Measurements from ENCODE around the gene ZNF799.
"Not testable (repeated sequence)": the region's sequence is repeated elsewhere in the genome, so short reads cannot be mapped to it uniquely, and the experiment has no call there.

The ZNF799 gene

GRCh38 chr19:12364391-12365235, 36.5 kb downstream of the ZNF799 start:
- TF ChIP-seq ARNTL (CRISPR knock-in tag; IDR thresholded peaks at IDR 0.05; ENCODE audit: borderline replicate concordance, low read depth) (no peak), SNAI2 (CRISPR knock-in tag; IDR thresholded peaks at IDR 0.05) (no peak), ZFP30 (CRISPR knock-in tag; IDR thresholded peaks at IDR 0.05) (no peak), OSR1 (CRISPR knock-in tag; IDR thresholded peaks at IDR 0.05) (no peak), ZNF8 (CRISPR knock-in tag; IDR thresholded peaks at IDR 0.05) (no peak), ISL1 (CRISPR knock-in tag; IDR thresholded peaks at IDR 0.05) (no peak), ZNF565 (CRISPR knock-in tag; conservative IDR thresholded peaks at IDR 0.05; ENCODE audit: low read depth) (no peak), POU6F1 (CRISPR knock-in tag; IDR thresholded peaks at IDR 0.05; ENCODE audit: borderline replicate concordance, low read depth) (no peak), ZC3H10 (CRISPR knock-in tag; IDR thresholded peaks at IDR 0.05) (no peak), BACH2 (CRISPR knock-in tag; IDR thresholded peaks at IDR 0.05; ENCODE audit: borderline replicate concordance) (no peak), PPARA (CRISPR knock-in tag; IDR thresholded peaks at IDR 0.05; ENCODE audit: borderline replicate concordance) (no peak), CSRNP3 (CRISPR knock-in tag; IDR thresholded peaks at IDR 0.05) (no peak), ZFP3 (CRISPR knock-in tag; IDR thresholded peaks at IDR 0.05) (no peak), CSDC2 (CRISPR knock-in tag; IDR thresholded peaks at IDR 0.05) (no peak), RARB (CRISPR knock-in tag; IDR thresholded peaks at IDR 0.05) (no peak), ESRRG (CRISPR knock-in tag; IDR thresholded peaks at IDR 0.05) (no peak), TSHZ2 (CRISPR knock-in tag; IDR thresholded peaks at IDR 0.05) (no peak), TCF4 (CRISPR knock-in tag; IDR thresholded peaks at IDR 0.05; ENCODE audit: borderline replicate concordance) (no peak), ZNF70 (CRISPR knock-in tag; IDR thresholded peaks at IDR 0.05) (no peak)
- peak; percentile 8 for ATAC-seq

GRCh38 chr19:12362236-12362635, 38.8 kb downstream of the ZNF799 start:
- ATAC-seq, result not testable (repeated sequence)

- no peak for ATAC-seq
- TF ChIP-seq ISL1 (CRISPR knock-in tag; IDR thresholded peaks at IDR 0.05), result no peak
- TF ChIP-seq TOX (CRISPR knock-in tag; IDR thresholded peaks at IDR 0.05; ENCODE audit: borderline replicate concordance), result no peak
- no peak for TF ChIP-seq TCF4 (CRISPR knock-in tag; IDR thresholded peaks at IDR 0.05; ENCODE audit: borderline replicate concordance)
- TF ChIP-seq ZC3H10 (CRISPR knock-in tag; IDR thresholded peaks at IDR 0.05), result no peak
- no peak for TF ChIP-seq POU6F1 (CRISPR knock-in tag; IDR thresholded peaks at IDR 0.05; ENCODE audit: borderline replicate concordance, low read depth)
- no peak for TF ChIP-seq GLIS3 (CRISPR knock-in tag; IDR thresholded peaks at IDR 0.05)
- no peak for TF ChIP-seq OSR1 (CRISPR knock-in tag; IDR thresholded peaks at IDR 0.05)
- TF ChIP-seq ZFP3 (CRISPR knock-in tag; IDR thresholded peaks at IDR 0.05), result no peak
- TF ChIP-seq PPARA (CRISPR knock-in tag; IDR thresholded peaks at IDR 0.05; ENCODE audit: borderline replicate concordance), result no peak
- TF ChIP-seq ZFP30 (CRISPR knock-in tag; IDR thresholded peaks at IDR 0.05), result no peak
- no peak for TF ChIP-seq CSDC2 (CRISPR knock-in tag; IDR thresholded peaks at IDR 0.05)
- no peak for TF ChIP-seq RARB (CRISPR knock-in tag; IDR thresholded peaks at IDR 0.05)
- TF ChIP-seq SNAI2 (CRISPR knock-in tag; IDR thresholded peaks at IDR 0.05), result no peak
- TF ChIP-seq PATZ1 (CRISPR knock-in tag; IDR thresholded peaks at IDR 0.05; ENCODE audit: borderline replicate concordance), result no peak
- no peak for TF ChIP-seq ARNTL (CRISPR knock-in tag; IDR thresholded peaks at IDR 0.05; ENCODE audit: borderline replicate concordance, low read depth)
- TF ChIP-seq CREB5 (CRISPR knock-in tag; IDR thresholded peaks at IDR 0.05; ENCODE audit: low read depth), result no peak
- TF ChIP-seq TSHZ2 (CRISPR knock-in tag; IDR thresholded peaks at IDR 0.05), result no peak
These were observed 47.7 kb downstream of the ZNF799 start for GRCh38 chr19:12353375-12353774.
